ENCODE results near the gene PSMC3IP.

GRCh38 chr17:42544874-42545283, 32.6 kb downstream of the PSMC3IP start:
- TF ChIP-seq POLR2A (IDR thresholded peaks at IDR 0.05) (no peak), CTCF (IDR thresholded peaks at IDR 0.05) (no peak)

Measured in body of pancreas (tissue), 4 donors.